GM19452 (cell line): ENCODE data around the gene FRMPD1.

Experiments used
- ATAC-seq: cut with Tn5 transposase; IDR thresholded peaks from one replicate; pipeline ENCODE4 v1.9.1; 2021; ENCODE audit not compliant: unreplicated experiment

FRMPD1 gene

DNA sequence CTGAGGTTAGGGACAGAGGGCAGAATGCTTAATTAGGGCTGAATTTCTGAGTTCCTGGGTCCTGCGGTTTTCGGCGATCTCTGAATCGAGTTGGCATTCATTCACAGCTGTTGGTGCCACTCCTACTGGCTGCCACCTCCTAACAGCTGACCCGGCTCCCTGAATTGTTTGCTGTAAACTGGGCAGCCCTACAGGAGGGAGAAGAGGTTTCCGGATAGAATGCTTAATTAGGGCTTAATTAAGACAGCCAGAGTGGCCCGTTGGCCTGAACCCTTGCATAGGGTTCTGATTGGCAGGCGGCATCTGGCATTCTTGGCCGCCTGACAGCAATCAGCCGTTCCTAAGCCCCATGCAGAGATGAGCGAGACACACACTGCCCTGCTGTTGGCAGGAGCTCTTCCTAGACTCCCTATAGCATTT lies 25.7 kb downstream of the FRMPD1 start:
- no peak for ATAC-seq

GRCh38 chr9:37677435-37677834 lies 26.7 kb downstream of the FRMPD1 start:
- no peak for ATAC-seq

GRCh38 chr9:37678789-37679273 lies 28.1 kb downstream of the FRMPD1 start:
- no peak for ATAC-seq

- ATAC-seq, result no peak
Measured at GRCh38 chr9:37679649-37680402, 29.1 kb downstream of the FRMPD1 start.

DNA sequence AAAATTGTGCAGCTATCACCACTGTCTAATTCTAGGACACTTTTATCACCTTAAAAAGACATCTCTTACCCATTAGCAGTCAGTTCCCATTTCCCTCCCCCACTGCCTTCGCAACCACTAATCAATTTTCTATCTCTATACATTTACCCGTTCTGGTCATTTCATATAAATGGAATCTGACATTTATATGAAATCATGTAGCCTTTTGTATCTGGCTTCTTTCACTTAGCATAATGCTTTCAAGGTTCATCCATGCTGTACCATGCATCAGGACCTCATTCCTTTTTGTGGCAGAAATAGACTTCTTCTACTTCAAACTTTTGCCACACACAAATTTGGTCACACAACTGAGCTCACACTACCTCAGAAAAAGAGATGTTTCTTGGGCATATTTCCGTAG lies 32.2 kb downstream of the FRMPD1 start:
- no peak for ATAC-seq

- no peak for ATAC-seq
Measured at GRCh38 chr9:37683531-37684371, 33.0 kb downstream of the FRMPD1 start.

DNA sequence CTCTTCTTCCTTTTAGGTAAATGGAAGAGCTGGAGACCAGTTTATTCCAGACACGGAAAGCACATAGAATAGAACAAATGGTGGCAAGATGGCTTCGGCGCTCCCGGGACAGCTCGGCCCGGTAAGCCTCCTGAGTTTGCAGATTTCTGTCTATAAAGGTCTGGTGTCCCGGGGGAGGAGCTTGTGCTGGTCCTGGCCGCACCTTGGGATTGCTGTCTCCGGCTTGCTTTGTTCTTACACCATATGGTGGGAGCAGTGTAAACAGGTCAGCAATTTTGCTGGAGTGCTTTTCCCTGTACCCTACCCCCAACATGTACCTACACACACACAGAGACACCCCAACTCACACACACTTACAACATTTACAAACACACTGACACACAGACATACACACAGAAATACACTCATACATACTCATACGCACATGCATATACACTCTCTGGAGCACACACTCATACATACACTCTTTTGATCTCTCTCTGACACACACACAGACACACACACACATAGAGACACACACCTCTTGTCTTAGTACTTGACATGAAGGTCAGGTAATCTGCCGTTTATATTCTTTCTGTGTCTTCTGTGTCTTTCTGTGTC lies 42.0 kb downstream of the FRMPD1 start:
- ATAC-seq, result no peak

DNA sequence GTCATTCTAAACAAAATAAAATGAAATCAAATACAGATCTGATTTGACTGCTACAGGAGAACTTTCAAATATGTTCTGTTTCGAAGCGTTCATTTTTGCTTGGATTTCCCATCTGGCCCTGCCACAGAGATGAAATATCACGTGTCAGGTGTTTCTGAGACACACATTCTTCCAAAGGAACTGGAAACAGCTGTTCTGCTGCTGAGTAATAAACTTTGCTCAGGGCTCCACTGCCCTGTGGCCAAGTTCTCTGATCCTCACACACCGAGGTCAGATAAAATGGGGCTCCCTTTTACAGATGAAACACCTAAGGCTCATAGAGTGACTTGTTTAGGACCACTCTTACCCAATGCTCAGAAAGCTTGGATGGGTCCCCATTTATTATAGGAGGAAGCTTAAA lies 42.5 kb downstream of the FRMPD1 start:
- ATAC-seq, result no peak

- no peak for ATAC-seq
Measured at GRCh38 chr9:37694355-37694754, 43.6 kb downstream of the FRMPD1 start.

- ATAC-seq, result no peak
Measured at GRCh38 chr9:37696528-37696927, 45.8 kb downstream of the FRMPD1 start.

GRCh38 chr9:37700131-37700530 lies 49.4 kb downstream of the FRMPD1 start:
- ATAC-seq, result no peak

GRCh38 chr9:37700900-37701299 lies 50.1 kb downstream of the FRMPD1 start:
- no peak for ATAC-seq

- no peak for ATAC-seq
Measured at GRCh38 chr9:37705787-37706186, 55.0 kb downstream of the FRMPD1 start.

DNA sequence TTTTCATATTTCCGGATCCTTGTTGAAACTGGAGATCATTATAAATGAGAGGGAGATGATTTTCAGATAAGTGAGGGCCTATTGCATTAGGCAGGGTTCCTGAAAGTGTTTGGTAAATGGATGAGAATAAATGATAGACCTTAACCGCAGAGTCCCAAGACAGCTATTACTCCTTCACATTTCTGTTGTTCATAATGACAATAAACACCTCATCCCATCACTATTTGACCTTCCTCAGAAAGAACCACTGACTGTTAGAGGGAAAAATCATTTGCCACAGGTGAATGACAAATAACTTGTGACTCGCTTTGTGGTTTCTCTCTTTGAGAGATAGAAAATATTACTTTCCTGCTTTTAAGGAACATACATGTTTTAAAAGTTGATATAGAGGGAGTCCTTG lies 55.5 kb downstream of the FRMPD1 start:
- no peak for ATAC-seq

- no peak for ATAC-seq
Measured at GRCh38 chr9:37707748-37708147, 57.0 kb downstream of the FRMPD1 start.

- ATAC-seq, result no peak
Measured at GRCh38 chr9:37710046-37710445, 59.3 kb downstream of the FRMPD1 start.

- no peak for ATAC-seq
Measured at GRCh38 chr9:37715260-37715659, 64.5 kb downstream of the FRMPD1 start.

DNA sequence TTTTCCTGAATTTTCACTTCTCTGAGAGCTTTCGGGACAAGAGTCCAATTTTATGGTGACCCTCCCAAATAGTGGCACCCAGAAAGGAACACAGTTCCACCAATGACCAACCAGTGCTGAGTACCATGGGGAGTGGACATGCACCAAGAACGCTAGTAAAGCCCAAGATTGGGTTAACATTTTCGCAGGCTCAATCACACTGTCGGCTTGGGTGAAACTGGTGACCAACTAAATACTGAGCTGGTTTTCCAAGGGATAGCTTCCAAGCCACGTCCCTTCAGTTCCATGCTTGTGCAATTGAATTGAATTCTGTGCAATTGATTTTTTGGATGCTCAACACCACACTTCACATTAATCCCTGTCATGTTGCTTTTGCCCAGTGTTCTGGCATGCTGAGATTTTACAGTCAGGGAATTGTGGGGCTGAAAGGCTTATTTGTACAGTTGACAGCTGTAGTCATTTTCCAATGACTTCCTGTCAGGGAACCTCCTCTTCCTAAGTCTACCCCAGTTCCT lies 65.3 kb downstream of the FRMPD1 start:
- no peak for ATAC-seq

- no peak for ATAC-seq
Measured at GRCh38 chr9:37719526-37719925, 68.8 kb downstream of the FRMPD1 start.

- ATAC-seq, result no peak
Measured at GRCh38 chr9:37727013-37727412, 76.3 kb downstream of the FRMPD1 start.

DNA sequence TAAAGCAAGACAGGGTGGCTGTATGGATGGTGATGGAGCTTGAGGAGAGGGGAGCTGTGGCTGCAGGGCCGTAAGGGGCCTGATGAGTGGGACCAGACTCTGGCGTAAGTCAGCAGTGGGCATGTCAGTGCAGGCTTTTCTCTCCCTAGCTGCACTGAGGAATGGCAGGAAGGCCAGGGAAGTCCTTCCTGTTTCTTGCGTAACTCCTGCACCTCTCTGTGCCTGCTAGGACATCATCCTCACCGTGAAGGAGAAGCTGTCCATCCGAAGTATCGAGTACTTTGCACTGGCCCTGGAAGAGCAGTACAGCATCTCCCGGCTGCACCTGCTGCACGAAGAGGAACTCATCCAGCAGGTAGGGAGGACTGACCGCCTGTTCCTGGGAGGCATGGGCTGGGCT lies 78.7 kb downstream of the FRMPD1 start:
- ATAC-seq, result no peak

GRCh38 chr9:37730256-37730655 lies 79.5 kb downstream of the FRMPD1 start:
- no peak for ATAC-seq
